ENCODE results near the gene CNTNAP3B.
"Not testable (repeated sequence)": the region's sequence is repeated elsewhere in the genome, so short reads cannot be mapped to it uniquely, and the experiment has no call there.

Gene CNTNAP3B

GRCh38 chr9:41977965-41978600, 151.1 kb downstream of the CNTNAP3B start:
- not testable (repeated sequence) for DNase-seq (ENCODE audit: low spot score)

- not testable (repeated sequence) for DNase-seq (ENCODE audit: low spot score)
Observed at GRCh38 chr9:41974906-41975305, 154.3 kb downstream of the CNTNAP3B start.

GRCh38 chr9:41953007-41953406, 176.2 kb downstream of the CNTNAP3B start:
- DNase-seq (ENCODE audit: low spot score), result not testable (repeated sequence)

GRCh38 chr9:41941738-41942137, 187.5 kb downstream of the CNTNAP3B start:
- DNase-seq (ENCODE audit: low spot score), result not testable (repeated sequence)

GRCh38 chr9:41938143-41938542, 191.1 kb downstream of the CNTNAP3B start:
- not testable (repeated sequence) for DNase-seq (ENCODE audit: low spot score)

GRCh38 chr9:41935727-41936126, 193.5 kb downstream of the CNTNAP3B start:
- DNase-seq (ENCODE audit: low spot score), result not testable (repeated sequence)

- DNase-seq (ENCODE audit: low spot score), result not testable (repeated sequence)
Observed at GRCh38 chr9:41929172-41929571, 200.1 kb downstream of the CNTNAP3B start.

- DNase-seq (ENCODE audit: low spot score), result not testable (repeated sequence)
Observed at GRCh38 chr9:41917374-41917773, 211.9 kb downstream of the CNTNAP3B start.

- DNase-seq (ENCODE audit: low spot score), result not testable (repeated sequence)
Observed at GRCh38 chr9:41905488-41905887, 223.7 kb downstream of the CNTNAP3B start.

- not testable (repeated sequence) for DNase-seq (ENCODE audit: low spot score)
Observed at GRCh38 chr9:41902762-41903161, 226.5 kb downstream of the CNTNAP3B start.

- DNase-seq (ENCODE audit: low spot score), result not testable (repeated sequence)
Observed at GRCh38 chr9:41898720-41899343, 230.4 kb downstream of the CNTNAP3B start.

- not testable (repeated sequence) for DNase-seq (ENCODE audit: low spot score)
Observed at GRCh38 chr9:41874557-41874956, 254.7 kb downstream of the CNTNAP3B start.

GRCh38 chr9:41855422-41855821, 273.8 kb downstream of the CNTNAP3B start:
- DNase-seq (ENCODE audit: low spot score), result not testable (repeated sequence)

GRCh38 chr9:41851848-41852740, 277.1 kb downstream of the CNTNAP3B start:
- DNase-seq (ENCODE audit: low spot score), result not testable (repeated sequence)

- DNase-seq (ENCODE audit: low spot score), result not testable (repeated sequence)
Observed at GRCh38 chr9:41847829-41848228, 281.4 kb downstream of the CNTNAP3B start.
